CD4-positive, alpha-beta T cell treated with Interleukin-17A for 4 hours (primary cell): ENCODE data around the gene SYT14.
"Not testable (repeated sequence)": the region's sequence is repeated elsewhere in the genome, so short reads cannot be mapped to it uniquely, and the experiment has no call there.

Experiments used
- DNase-seq: peaks from one replicate; pipeline ENCODE4 v3.0.0-alpha.2; 2020; ENCODE audit warnings: mixed read lengths

Gene SYT14

GRCh38 chr1:210123383-210123782 lies 185.4 kb downstream of the SYT14 start:
- DNase-seq: no peak

DNA sequence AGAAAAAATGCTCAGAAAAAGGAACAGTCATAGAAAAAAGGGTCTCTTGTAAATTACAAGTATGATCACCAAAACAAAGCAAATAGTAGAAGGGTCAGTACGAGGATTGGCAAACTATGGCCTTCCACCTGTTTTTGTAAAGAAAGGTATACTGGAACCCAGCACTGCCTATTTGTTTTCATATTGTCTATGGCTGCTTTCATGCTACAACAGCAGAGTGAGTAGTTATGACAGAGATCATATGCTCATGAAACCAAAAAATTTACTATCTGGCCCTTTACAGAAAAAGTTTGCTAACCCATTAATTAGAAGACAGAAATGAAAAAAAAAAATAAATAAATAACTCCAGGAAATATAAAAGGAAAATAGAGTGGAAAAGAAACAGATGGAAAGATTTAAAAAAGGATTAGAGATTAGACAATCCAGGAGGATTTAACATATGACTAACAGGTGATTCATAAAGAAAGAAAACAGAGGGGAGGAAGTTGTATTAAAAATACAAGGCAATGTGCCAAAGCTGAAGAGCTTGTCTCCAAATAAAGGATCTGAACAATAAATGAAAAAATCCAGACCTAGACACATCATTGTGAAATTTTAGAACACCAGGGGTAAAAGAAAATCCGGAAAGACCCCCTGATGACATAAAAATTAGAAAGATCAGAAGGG lies 186.0 kb downstream of the SYT14 start:
- DNase-seq: no peak

DNA sequence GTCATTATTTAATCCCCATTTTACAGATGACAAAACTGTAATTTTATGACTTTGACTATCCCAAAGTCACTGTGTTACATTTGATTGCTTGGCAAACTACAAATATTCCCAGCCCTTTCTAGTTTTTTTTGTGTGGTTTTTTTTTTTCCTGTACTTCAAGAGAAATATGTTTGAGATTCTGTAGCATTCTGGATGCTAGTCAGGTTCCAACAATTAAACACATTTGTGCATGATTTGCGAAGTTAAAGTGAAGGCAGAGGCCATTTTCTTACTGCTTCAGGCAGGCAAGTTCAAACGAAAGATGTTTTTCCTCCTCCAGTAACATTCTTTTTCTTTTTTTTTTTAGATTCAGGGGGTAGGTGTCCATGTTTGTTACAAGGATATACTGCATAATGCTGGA lies 186.7 kb downstream of the SYT14 start:
- DNase-seq: no peak

DNA sequence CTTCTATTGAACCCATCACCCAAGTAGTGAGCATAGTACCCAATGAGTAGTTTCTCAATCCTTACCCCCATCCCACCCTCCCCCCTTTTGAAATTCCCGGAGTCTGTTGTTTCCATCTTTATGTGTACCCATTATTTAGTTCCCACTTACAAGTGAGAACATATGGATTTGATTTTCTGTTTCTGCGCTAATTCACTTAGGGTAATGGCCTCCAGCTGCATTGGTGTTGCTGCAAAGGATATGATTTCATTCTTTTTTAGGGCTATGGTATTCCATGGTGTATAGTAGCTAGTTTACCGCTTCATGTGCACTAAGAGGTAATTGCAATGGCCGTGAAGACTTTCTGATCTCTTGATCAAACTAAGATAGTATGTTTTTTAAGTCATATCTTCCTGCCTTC lies 187.1 kb downstream of the SYT14 start:
- DNase-seq: no peak

DNA sequence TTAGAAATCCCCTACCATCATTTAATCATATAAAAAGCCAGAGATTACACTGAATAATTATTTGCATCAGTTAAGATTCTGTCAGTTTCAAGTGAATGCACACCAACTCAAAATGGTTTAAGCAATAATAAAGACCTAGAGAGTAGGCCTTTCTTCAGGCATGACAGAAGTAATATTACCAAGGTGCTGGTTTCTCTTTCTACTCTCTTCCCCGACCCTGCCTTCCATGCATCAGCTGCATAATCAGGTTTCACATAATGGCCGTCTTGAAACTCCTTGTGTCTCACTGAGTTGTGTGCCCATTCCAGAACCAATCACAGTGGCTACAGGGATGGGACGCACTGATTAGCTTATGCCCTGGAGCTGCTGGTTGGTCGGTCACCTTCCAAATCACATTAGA lies 191.1 kb downstream of the SYT14 start:
- no peak for DNase-seq

DNA sequence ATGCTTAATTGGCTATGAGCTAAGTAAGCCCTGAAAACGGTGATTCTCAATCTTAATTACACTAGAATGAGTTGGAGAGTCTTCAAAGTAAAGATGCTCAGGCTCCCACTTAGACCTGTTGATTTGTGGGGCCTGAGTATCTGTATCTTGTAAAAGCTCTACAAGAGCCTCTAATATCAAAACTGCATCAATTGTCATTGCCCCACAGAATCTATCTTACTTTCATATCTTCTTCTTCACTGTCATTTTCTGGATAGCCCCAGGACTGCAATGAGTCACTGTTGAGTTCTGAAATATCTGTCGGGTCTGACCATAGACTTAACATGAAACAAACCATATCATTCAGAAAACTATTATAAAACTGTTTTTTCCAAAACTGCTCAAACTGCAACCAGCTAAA lies 191.7 kb downstream of the SYT14 start:
- DNase-seq: no peak

DNA sequence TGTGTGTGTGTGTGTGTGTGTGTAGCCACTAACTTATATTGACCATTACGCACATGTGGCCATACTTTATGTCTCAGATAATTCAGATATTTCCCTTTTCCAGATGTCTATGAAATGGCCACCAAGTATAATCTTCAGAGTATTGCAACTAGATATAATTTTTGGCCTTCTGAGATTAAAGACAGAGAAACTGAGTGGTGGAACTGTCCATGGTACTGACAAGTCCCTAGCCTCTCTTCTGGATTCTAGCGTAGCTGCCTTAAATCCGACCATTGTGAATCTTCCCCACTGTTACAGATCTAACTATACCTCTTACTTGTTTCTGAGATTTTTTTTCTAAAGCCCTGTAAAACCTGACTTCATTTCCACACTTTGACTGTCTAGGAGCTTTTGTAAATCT lies 194.6 kb downstream of the SYT14 start:
- DNase-seq: no peak

DNA sequence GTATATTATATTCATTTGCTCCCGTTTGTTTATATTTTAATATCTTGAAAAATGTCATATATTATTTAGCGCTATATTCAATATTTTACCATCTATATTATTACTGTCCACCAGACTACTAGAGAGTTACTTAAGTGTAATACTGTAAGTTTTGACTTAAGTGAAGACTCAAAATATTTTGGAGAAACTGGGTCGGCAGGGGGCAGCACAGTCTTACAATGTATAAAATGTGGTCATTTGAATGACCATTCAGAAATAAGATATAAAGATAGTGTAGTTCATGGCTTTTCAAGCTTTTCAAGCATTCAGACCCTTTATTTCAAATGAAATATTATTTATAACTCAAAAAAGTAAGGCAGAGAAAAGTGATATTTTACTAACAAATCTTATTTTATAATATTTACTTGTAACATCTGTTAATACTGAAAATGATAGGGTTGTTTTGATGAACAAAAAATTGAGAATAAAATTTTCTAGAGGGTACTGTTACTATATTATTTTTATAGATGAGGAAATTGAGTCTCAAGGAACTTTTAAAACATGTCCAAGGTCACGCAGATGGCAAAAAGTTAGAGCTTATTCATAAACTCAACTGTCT lies 205.5 kb downstream of the SYT14 start:
- peak; percentile 38 for DNase-seq

GRCh38 chr1:210144736-210145135 lies 206.7 kb downstream of the SYT14 start:
- DNase-seq: no peak

DNA sequence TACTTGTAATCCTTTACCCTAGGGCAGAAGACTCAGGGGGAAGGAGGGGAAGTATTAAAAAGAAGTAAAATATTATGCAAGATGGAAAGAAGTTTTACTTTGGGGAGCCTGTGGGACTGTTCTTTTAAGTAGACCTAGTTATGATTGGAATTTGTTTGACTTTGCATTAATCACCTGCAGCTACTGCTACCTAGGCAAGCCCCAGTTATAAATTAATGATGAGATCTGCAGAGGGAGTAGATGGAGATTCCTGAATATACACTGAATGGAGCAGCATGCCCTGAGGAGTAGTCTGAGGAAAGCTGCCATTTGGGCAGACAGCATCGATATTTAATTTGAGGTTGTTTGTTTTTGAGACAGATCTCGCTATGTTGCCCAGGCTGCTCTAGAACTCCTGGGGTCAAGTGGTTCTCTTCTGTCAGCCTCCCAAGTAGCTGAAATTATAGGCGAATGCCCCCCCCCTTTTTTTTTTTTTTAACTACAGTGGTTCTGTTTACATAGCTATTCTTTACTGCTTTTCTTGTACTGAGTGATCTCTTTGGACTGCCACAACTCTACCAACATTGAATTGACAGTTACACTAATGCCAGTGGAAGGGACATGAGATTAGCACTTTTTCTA lies 213.1 kb downstream of the SYT14 start:
- DNase-seq: no peak

GRCh38 chr1:210159211-210159610 lies 221.2 kb downstream of the SYT14 start:
- DNase-seq: no peak

DNA sequence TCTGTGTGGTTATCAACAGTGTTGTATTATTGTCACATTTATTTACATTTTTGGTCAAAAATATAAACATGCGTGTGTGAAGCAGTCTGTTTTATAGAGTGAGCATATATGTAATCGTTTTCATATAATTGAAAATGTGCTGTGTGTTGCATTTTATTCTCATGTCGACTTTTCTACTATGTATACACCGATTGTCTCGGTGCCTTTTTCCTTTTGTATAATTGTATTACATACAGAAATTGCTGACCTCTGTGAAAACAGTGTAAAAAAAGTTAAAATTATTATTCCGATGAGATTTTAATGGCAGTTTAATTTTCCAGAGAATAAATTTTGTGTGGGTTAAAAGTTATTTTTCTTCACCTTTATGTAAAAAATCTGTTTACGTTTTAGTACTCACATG lies 232.2 kb downstream of the SYT14 start:
- DNase-seq: no peak

GRCh38 chr1:210174133-210174532 lies 236.1 kb downstream of the SYT14 start:
- DNase-seq: no peak

DNA sequence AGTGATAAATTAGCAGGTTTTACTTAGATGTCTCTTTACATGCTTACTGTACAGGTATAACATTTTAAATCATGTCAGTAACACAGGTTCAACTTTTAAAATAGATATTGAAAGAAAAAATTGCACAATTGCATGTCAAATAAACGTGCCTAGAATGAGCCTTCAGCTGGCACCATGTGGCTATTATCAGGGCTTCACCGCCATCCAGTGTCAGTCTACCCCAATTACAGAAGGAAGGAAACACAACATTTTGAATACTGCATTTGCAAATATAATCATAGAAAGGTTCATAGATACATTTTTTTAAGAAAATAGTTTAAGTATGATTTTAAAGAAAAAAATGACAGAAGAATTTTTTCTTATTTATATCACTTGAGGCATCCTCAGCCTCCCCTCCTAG lies 247.0 kb downstream of the SYT14 start:
- DNase-seq: no peak

DNA sequence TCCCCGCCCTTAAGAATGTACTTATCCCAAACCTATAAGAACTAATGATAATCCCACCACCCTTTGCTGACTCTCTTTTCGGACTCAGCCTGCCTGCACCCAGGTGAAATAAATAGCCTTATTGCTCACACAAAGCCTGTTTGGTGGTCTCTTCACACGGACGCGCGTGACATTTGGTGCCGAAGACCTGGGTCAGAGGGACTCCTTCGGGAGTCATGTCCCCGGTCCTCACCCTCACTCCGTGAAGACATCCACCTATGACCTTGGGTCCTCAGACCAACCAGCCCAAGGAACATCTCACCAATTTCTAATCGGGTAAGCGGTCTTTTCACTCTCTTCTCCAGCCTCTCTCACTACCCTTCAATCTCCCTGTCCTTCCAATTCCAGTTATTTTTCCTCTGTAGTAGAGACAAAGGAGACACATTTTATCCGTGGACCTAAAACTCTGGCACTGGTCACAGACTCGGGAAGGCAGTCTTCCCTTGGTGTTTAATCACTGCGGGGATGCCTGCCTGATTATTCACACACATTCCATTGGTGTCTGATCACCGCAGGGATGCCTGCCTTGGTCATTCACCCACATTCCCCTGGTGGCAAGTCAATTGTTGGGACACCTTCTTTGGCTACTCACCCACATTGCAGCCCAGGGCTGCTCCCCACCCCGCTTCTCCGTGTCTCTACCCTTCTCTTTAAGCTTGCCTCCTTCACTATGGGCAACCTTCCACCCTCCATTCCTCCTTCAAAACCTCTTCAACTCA lies 250.0 kb downstream of the SYT14 start:
- DNase-seq: not testable (repeated sequence)

GRCh38 chr1:210189426-210189825 lies 251.4 kb downstream of the SYT14 start:
- no peak for DNase-seq

- no peak for DNase-seq
These were observed 257.7 kb downstream of the SYT14 start for GRCh38 chr1:210195635-210196160.

DNA sequence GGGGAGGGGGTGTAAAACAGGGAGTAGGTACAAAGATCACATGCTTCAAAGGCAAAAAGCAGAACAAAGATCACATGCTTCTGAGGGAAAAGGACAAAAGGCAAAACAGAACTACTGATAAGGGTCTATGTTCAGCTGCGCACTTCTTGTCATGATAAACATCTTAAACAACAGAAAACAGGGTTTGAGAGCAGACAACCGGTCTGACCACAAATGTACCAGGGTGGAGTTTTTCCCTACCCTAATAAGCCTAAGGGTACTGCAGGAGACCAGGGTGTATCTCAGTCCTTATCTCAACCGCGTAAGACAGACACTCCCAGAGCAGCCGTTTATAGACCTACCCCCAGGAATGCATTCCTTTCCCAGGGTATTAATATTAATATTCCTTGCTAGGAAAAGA lies 258.2 kb downstream of the SYT14 start:
- DNase-seq: not testable (repeated sequence)

DNA sequence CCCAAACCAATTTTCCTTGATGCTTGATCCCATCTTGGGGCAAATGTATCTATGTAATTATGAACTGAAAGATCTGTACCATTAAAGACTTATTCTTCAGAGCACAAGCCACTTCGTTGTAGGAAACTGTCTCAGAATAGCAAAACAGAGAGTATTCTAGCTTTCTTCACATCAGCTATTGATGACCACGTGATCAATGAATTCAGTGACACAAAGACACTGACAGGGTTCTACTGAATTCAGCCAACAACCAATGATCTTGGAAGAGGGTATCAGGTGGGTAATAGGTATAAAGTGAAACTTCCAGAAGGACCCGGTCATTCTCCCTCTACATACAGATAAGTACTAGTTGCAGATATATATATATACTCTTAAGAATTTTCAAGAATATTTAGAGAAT lies 260.8 kb downstream of the SYT14 start:
- no peak for DNase-seq

DNA sequence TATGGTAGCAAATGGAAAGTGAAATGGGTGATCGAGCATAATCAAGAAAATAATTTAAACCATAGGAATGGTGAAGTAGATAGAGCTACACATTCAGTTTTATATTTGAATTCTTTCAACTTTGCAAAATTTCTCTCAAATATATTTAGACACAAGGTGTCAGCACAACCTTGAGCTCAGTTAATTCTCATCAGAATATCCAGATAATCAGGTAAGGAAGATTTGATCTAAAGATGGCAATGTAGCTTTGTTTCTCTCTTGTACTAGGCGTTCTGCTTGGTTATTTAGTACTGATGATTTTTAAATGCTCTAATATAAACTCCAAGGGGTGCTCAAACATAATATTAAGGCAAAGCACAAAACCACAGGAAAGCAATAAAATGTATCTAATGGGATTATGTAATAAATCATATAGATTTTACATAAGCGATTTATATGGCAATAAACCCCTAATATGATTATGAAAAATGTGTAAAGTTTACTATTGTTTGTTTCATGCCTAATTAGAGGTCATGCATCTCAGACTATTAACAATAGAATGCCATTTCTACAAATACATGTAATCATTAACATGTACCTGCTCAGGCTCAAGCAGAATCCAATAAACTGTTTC lies 262.2 kb downstream of the SYT14 start:
- no peak for DNase-seq

- no peak for DNase-seq
These were observed 263.7 kb downstream of the SYT14 start for GRCh38 chr1:210201681-210202080.

DNA sequence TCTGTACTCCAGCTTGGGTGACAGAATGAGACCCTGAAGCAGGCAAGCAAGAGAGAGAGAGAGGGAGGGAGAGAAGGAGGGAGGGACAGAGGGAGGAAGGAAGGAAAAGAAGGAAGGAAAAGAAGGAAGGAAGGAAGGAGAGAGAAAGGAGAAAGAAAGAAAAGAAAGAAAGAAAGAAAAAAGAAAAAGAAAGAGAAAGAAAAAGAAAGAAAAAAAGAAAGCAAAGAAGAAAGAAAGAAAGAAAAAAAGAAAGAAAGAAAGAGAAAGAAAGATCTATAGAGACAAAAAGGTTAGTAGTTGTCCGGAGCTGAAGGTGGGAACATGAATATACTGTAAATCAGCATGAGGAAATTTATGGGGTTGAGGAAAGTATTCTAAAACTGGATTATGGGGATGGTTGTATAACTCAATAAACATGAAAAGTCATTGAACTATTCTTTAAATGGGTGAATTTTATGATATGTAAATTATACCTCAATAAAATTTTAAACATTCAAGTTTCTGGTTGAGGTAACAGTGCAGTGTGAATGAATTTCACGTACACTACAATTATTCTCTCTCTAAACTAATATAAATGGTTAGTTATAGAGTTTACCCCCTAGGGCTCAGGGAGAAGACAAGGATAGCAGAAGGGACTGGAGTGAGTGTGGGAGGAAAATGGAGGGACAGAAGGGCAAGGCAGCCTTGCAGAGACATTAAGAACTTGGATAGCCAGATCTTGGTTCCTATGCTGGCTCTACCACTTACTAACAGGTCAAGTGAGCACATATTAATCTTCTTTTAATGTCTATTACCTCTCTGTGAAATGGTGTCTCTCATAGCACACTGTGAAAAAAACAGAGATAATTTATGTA lies 269.8 kb downstream of the SYT14 start:
- no peak for DNase-seq
